Measurements from ENCODE around the gene SPRYD4. TPM values are rescaled to one million over a fixed set of nuclear protein-coding genes. Genes with fewer than 3 reads are reported as not detected.
"Not testable (repeated sequence)": the region's sequence is repeated elsewhere in the genome, so short reads cannot be mapped to it uniquely, and the experiment has no call there.

SPRYD4 gene
- polyA plus RNA-seq, 1 donor, result 2.4 TPM

- no peak for DNase-seq (ENCODE audit: low read depth)
Measured at GRCh38 chr12:56476972-56477432, 8.6 kb downstream of the SPRYD4 start.

GRCh38 chr12:56477521-56478225 lies 9.3 kb downstream of the SPRYD4 start:
- DNase-seq (ENCODE audit: low read depth), result no peak

- no peak for DNase-seq (ENCODE audit: low read depth)
Measured at GRCh38 chr12:56479625-56480024, 11.2 kb downstream of the SPRYD4 start.

GRCh38 chr12:56484566-56484965 lies 16.2 kb downstream of the SPRYD4 start:
- no peak for DNase-seq (ENCODE audit: low read depth)

- no peak for DNase-seq (ENCODE audit: low read depth)
Measured at GRCh38 chr12:56486694-56487093, 18.3 kb downstream of the SPRYD4 start.

GRCh38 chr12:56487448-56488040 lies 19.2 kb downstream of the SPRYD4 start:
- DNase-seq (ENCODE audit: low read depth), result no peak

GRCh38 chr12:56488041-56488955 lies 19.9 kb downstream of the SPRYD4 start, which contains the start of gene GLS2:
TSS of gene GLS2 (minus strand) at chr12:56488161. CDS start at chr12:56488118, 43 bp downstream.
- peak; percentile 47 for DNase-seq (ENCODE audit: low read depth)

- DNase-seq (ENCODE audit: low read depth), result no peak
Measured at GRCh38 chr12:56490360-56490759, 22.0 kb downstream of the SPRYD4 start.

- DNase-seq (ENCODE audit: low read depth), result not testable (repeated sequence)
Measured at GRCh38 chr12:56493409-56494105, 25.2 kb downstream of the SPRYD4 start.

GRCh38 chr12:56494106-56494415 lies 25.7 kb downstream of the SPRYD4 start:
- not testable (repeated sequence) for DNase-seq (ENCODE audit: low read depth)

- not testable (repeated sequence) for DNase-seq (ENCODE audit: low read depth)
Measured at GRCh38 chr12:56494481-56494880, 26.1 kb downstream of the SPRYD4 start.

- not testable (repeated sequence) for DNase-seq (ENCODE audit: low read depth)
Measured at GRCh38 chr12:56496704-56497103, 28.3 kb downstream of the SPRYD4 start.

- DNase-seq (ENCODE audit: low read depth), result not testable (repeated sequence)
Measured at GRCh38 chr12:56498126-56498902, 29.9 kb downstream of the SPRYD4 start.

- DNase-seq (ENCODE audit: low read depth), result not testable (repeated sequence)
Measured at GRCh38 chr12:56499452-56499851, 31.1 kb downstream of the SPRYD4 start.

GRCh38 chr12:56499879-56500278 lies 31.5 kb downstream of the SPRYD4 start:
- not testable (repeated sequence) for DNase-seq (ENCODE audit: low read depth)

- no peak for DNase-seq (ENCODE audit: low read depth)
Measured at GRCh38 chr12:56510786-56511185, 42.4 kb downstream of the SPRYD4 start.

- DNase-seq (ENCODE audit: low read depth), result not testable (repeated sequence)
Measured at GRCh38 chr12:56514014-56514318, 45.6 kb downstream of the SPRYD4 start.

- no peak for DNase-seq (ENCODE audit: low read depth)
Measured at GRCh38 chr12:56517854-56518253, 49.5 kb downstream of the SPRYD4 start.

GRCh38 chr12:56518570-56518969 lies 50.2 kb downstream of the SPRYD4 start:
- DNase-seq (ENCODE audit: low read depth), result no peak

- no peak for DNase-seq (ENCODE audit: low read depth)
Measured at GRCh38 chr12:56520048-56520447, 51.7 kb downstream of the SPRYD4 start.

GRCh38 chr12:56520506-56520905 lies 52.1 kb downstream of the SPRYD4 start:
- DNase-seq (ENCODE audit: low read depth), result no peak
